ENCODE measurements around the gene ELFN1.

Gene ELFN1

DNA sequence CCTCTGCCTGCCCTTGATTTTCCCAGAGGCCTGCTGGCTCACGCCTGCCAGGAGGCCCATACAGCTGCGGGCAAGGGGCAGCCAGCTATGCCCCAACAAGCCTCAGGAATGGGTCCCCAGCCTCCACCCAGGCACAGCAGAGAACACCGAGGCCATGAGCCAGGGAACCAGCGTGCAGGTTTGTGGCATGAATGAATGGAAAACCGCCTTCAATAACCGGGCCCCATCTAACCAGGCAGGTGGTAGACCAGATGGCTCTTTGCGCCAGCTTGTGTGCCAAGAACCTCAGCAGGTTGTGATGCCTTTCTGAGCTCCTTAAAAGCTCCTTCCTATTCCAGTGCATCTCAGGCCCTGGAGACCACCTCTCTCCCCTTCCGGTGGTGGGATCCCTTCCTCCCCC, 50.2 kb downstream of the ELFN1 start:
- Histone ChIP-seq H2AFZ (ENCODE audit: low read length) (no peak overlapping the region), H4K20me1 (ENCODE audit: insufficient read depth, low read length, poor library complexity, severe bottlenecking) (no peaks in the 10 kb centered on the region), H3K4me2 (ENCODE audit: low read depth, low read length, poor library complexity, severe bottlenecking) (no peak overlapping the region), H3F3A (ENCODE audit: low read depth) (no peaks in the 10 kb centered on the region), H3K36me3 (ENCODE audit: insufficient read depth, low read length) (no peaks in the 10 kb centered on the region), H3K9me3 (ENCODE audit: insufficient read depth, low read depth, low read length) (no peaks in the 10 kb centered on the region), H3K9me2 (replicated peaks; ENCODE audit: low read depth, low read length) (no peaks in the 10 kb centered on the region), H3K27me3 (ENCODE audit: insufficient read depth, low read length, poor library complexity, severe bottlenecking) (no peaks in the 10 kb centered on the region), H3K79me2 (ENCODE audit: insufficient read depth, low read length) (no peaks in the 10 kb centered on the region), H3K4me1 (ENCODE audit: insufficient read depth, low read length, poor library complexity, severe bottlenecking) (no peaks in the 10 kb centered on the region), H3K9ac (ENCODE audit: low read depth, low read length, poor library complexity, severe bottlenecking) (no peak overlapping the region), H3K4me3 (ENCODE audit: low read length, poor library complexity, severe bottlenecking) (no peak overlapping the region)
- TF ChIP-seq, protein P1, sequence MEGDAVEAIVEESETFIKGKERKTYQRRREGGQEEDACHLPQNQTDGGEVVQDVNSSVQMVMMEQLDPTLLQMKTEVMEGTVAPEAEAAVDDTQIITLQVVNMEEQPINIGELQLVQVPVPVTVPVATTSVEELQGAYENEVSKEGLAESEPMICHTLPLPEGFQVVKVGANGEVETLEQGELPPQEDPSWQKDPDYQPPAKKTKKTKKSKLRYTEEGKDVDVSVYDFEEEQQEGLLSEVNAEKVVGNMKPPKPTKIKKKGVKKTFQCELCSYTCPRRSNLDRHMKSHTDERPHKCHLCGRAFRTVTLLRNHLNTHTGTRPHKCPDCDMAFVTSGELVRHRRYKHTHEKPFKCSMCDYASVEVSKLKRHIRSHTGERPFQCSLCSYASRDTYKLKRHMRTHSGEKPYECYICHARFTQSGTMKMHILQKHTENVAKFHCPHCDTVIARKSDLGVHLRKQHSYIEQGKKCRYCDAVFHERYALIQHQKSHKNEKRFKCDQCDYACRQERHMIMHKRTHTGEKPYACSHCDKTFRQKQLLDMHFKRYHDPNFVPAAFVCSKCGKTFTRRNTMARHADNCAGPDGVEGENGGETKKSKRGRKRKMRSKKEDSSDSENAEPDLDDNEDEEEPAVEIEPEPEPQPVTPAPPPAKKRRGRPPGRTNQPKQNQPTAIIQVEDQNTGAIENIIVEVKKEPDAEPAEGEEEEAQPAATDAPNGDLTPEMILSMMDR (conservative IDR thresholded peaks at IDR 0.05; ENCODE audit: low read length) = no peak

- Histone ChIP-seq H3K4me1 (ENCODE audit: insufficient read depth, low read length, poor library complexity, severe bottlenecking) (no peaks in the 10 kb centered on the region), H3K4me3 (ENCODE audit: low read length, poor library complexity, severe bottlenecking) (no peak overlapping the region), H3K9me3 (ENCODE audit: insufficient read depth, low read depth, low read length) (no peaks in the 10 kb centered on the region), H3F3A (ENCODE audit: low read depth) (no peaks in the 10 kb centered on the region), H2AFZ (ENCODE audit: low read length) (no peak overlapping the region), H3K4me2 (ENCODE audit: low read depth, low read length, poor library complexity, severe bottlenecking) (no peak overlapping the region), H3K79me2 (ENCODE audit: insufficient read depth, low read length) (no peaks in the 10 kb centered on the region), H3K9me2 (replicated peaks; ENCODE audit: low read depth, low read length) (no peaks in the 10 kb centered on the region), H3K27me3 (ENCODE audit: insufficient read depth, low read length, poor library complexity, severe bottlenecking) (no peaks in the 10 kb centered on the region), H4K20me1 (ENCODE audit: insufficient read depth, low read length, poor library complexity, severe bottlenecking) (no peaks in the 10 kb centered on the region), H3K36me3 (ENCODE audit: insufficient read depth, low read length) (no peaks in the 10 kb centered on the region), H3K9ac (ENCODE audit: low read depth, low read length, poor library complexity, severe bottlenecking) (no peak overlapping the region)
- TF ChIP-seq EZH2phosphoT487 (IDR thresholded peaks at IDR 0.05; ENCODE audit: borderline replicate concordance) = no peak
- TF ChIP-seq, protein P1 (conservative IDR thresholded peaks at IDR 0.05; ENCODE audit: low read length) = no peak
Measured at GRCh38 chr7:1721047-1721690, 51.1 kb downstream of the ELFN1 start.

DNA sequence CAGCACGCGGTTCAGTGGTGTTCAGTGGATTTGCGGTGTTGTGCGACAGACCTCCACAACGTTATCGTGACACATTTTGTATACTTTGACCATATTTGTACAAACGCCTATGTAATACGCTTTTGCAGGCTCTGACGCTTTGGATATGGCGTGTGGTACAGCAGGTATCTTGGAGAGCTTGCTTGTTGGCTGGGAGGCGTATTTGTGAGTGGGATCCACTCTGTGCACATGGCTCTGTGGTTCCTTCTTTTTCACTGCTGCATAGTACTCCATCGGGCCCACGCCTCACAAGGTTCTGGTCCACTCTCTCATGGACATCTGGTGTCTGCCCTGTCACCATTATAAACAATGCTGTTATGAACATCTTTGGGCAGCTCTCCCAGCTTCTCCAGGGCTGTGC, 53.2 kb downstream of the ELFN1 start:
- Histone ChIP-seq H3K4me3 (ENCODE audit: low read length, poor library complexity, severe bottlenecking) (no peak overlapping the region), H3K79me2 (ENCODE audit: insufficient read depth, low read length) (no peaks in the 10 kb centered on the region), H3K36me3 (ENCODE audit: insufficient read depth, low read length) (no peaks in the 10 kb centered on the region), H3K4me1 (ENCODE audit: insufficient read depth, low read length, poor library complexity, severe bottlenecking) (no peaks in the 10 kb centered on the region), H3K4me2 (ENCODE audit: low read depth, low read length, poor library complexity, severe bottlenecking) (no peak overlapping the region), H3F3A (ENCODE audit: low read depth) (no peaks in the 10 kb centered on the region), H3K9me3 (ENCODE audit: insufficient read depth, low read depth, low read length) (no peaks in the 10 kb centered on the region), H3K9ac (ENCODE audit: low read depth, low read length, poor library complexity, severe bottlenecking) (no peak overlapping the region), H2AFZ (ENCODE audit: low read length) (no peak overlapping the region), H4K20me1 (ENCODE audit: insufficient read depth, low read length, poor library complexity, severe bottlenecking) (no peaks in the 10 kb centered on the region), H3K9me2 (replicated peaks; ENCODE audit: low read depth, low read length) (no peaks in the 10 kb centered on the region), H3K27me3 (ENCODE audit: insufficient read depth, low read length, poor library complexity, severe bottlenecking) (no peaks in the 10 kb centered on the region)
- TF ChIP-seq, protein P1 (conservative IDR thresholded peaks at IDR 0.05; ENCODE audit: low read length) = no peak
- no peak for TF ChIP-seq EZH2phosphoT487 (IDR thresholded peaks at IDR 0.05; ENCODE audit: borderline replicate concordance)

All from Loucy (cell line).